COLO829 (cell line): ENCODE results near the gene CETP.
A peak's percentile ranks its signal among the peaks of the same experiment; 100 is the strongest.
"Not testable (repeated sequence)": the region's sequence is repeated elsewhere in the genome, so short reads cannot be mapped to it uniquely, and the experiment has no call there.

Source experiments
- DNase-seq: peaks from one replicate; pipeline ENCODE4 v3.0.0; 2012; ENCODE audit warnings: low spot score

Gene CETP

DNA sequence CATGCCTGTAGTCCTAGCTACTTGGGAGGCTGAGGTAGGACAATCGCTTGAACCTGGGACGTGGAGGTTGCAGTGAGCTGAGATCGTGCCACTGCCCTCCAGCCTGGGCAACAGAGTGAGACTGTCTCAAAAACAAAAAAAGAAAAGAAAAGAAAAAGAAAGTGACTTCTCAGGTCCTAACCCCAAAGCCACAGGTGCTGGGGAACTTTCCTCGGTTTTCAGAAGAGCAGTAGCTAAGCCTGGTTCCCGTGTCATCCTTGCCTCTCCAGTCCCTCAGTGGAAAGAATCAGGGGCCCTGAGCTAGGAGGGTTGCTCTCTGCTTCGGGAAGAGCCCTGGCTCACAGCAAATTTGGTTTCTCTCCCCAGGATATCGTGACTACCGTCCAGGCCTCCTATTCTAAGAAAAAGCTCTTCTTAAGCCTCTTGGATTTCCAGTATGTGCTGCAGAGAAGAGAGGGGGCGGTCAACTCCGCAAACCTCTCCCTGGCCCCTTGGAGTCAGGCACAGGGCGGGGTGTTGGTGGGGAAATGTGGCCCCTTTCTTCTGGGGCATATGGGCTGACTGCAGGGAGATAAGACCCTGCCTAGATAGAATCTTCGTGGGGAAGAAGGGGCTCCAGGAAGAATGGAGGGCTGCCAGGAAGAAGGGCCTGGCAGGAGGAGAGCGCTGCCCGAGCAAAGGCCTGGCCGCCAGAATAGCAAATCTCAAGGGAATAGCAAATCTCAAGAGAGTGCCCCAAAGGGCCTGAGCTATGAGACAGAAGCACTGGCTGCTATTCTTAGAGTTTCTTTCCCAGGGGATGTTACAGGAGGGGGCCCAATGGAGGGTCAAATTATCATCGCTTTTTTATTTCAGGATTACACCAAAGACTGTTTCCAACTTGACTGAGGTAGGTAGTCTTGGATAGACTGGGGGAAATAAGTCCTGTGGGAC lies 19.3 kb downstream of the CETP start:
- DNase-seq = no peak

DNA sequence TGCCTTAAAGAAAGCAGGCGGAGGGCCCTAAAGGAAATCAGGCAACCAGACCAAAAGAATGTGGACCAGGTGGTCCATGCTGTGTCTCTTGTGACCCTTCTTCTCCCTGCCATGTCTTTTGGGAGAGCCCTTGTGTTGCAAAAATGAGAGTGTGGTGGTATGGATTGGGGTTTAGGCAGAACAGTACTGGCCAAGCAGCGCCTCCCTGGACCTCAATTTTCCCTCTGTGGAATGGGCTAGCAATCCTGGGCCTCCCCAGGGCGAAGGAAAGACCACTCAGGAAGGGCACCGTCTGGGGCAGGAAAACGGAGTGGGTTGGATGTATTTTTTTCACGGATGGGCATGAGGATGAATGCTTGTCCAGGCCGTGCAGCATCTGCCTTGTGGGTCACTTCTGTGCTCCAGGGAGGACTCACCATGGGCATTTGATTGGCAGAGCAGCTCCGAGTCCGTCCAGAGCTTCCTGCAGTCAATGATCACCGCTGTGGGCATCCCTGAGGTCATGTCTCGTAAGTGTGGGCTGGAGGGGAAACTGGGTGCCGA lies 20.1 kb downstream of the CETP start:
- DNase-seq = no peak

DNA sequence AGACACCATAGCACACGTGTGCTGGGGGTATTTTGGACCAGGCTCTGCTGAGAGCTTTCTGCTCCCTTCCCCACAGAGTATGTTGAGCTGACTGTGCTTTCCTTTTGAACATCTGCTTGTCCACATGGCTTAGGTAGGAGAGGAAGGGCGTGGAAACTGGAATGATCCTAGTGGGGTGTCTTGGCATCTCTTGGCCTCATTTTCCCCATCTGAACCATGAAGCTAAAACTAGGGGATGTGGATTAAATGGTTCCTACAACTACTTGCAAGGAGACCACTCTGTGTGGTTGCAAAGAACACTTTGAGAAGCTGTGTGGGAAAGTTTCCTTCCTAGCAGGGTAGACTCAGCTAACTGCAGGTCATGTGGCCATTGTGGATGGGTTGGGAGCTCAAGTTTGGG lies 20.9 kb downstream of the CETP start:
- DNase-seq = no peak

GRCh38 chr16:56983211-56983751 lies 21.5 kb downstream of the CETP start:
- no peak for DNase-seq

DNA sequence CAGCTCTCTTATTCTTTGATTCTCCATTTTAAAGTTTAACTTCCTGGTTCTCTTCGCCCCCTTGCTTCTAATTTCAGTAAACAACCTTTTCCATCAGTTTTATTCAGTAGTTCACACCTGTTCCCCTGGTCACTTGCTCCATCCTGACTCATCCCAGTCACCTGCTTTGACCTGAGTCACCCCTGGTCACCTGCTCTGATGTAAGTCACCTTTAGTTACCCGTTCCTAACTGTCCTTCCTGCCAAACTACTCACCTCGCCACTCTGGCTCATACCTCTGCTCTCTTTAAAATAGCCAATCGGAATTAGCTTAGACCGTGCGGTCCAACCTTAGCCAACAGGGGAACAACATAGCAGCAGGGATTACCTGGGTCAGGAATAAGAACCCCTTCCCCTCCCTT lies 22.9 kb downstream of the CETP start:
- DNase-seq = no peak

DNA sequence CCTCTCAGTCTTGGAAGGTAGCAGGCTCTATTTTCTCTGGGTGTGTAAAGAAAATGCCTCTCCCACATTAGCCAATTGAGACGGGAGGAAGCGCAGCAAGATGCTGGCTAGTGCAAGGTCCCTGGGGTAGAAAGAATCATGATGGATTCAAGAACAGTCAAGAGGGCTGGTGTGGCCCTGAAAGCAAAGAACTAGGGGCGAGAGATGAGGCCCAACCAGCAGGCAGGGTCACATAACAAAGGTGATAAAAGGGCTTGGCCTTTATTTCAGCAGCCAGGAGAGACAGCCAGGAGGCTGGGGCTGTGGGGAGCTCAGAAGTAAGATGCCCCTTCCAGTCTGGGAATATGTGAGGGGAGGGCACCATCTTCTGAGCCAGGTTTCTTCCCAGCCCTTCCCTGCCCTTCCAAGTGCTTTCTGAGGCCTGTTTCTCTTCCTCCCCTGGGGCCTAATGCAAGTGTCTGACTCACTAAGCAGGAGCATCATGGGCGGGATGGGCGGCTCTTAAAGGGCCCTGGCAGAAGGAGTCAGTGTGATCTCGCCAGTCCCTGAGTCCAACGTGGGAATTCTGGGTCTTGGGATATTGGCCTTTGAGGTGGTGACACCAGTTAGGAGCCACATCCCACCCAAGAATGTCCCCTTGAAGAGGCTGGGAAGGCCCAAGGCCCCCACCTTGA lies 23.7 kb downstream of the CETP start:
- peak; percentile 88 for DNase-seq

- no peak for DNase-seq
These were observed 24.2 kb downstream of the CETP start for GRCh38 chr16:56985962-56986360.

GRCh38 chr16:56986361-56986760 lies 24.6 kb downstream of the CETP start:
- no peak for DNase-seq

DNA sequence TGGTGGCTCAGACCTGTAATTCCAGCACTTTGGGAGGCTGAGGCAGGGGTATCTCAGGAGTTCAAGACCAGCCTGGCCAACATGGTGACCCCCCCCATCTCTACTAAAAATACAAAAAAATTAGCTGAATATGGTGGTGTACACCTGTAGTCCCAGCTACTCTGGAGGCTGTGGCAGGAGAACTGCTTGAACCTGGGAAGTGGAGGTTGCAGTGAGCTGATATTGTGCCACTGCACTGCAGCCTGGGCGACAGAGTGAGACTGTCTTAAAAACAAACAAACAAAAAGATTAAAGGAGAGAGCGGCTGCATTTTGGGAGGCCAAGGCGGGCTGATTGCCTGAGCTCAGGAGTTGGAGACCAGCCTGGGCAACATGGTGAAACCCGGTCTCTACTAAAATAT lies 25.2 kb downstream of the CETP start:
- DNase-seq = not testable (repeated sequence)

- DNase-seq = no peak
These were observed 25.9 kb downstream of the CETP start for GRCh38 chr16:56987692-56988091.

DNA sequence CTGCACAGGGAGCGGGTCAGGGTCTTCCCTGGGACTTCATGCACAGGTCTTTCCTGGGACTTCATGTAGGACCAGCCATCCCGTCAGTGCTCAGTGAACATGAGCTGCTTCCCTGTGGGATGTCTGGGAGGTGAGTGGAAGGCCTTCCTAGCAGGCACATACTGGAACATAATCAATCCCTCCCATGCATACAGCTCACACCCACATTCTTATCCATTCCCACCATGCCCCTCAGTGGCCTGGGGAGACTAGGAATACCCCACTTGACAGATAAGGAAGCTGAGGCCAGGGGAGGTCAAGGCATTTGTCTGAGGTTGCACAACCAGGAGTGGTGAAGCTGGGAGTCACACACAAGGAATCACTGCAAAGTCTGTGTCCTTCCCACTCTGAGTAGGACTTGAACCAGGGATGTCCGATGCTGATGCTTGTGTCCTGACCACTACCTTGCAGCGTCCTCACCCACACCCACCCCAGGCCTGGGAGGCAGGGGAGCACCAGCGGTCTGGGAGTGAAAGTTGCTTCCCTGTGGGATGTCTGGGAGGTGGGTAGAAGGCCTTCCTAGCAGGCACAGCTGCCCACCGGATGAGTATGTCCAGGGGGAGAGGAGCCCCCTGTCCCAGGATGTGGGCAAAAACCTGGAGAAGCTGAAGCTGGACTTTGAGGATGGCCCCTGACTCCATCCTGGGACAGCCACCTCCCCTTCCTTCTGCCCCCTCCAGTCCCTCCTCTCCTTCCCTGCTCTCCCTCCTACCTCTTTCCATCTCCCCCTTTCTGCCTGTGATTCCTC lies 26.6 kb downstream of the CETP start:
- DNase-seq = no peak

DNA sequence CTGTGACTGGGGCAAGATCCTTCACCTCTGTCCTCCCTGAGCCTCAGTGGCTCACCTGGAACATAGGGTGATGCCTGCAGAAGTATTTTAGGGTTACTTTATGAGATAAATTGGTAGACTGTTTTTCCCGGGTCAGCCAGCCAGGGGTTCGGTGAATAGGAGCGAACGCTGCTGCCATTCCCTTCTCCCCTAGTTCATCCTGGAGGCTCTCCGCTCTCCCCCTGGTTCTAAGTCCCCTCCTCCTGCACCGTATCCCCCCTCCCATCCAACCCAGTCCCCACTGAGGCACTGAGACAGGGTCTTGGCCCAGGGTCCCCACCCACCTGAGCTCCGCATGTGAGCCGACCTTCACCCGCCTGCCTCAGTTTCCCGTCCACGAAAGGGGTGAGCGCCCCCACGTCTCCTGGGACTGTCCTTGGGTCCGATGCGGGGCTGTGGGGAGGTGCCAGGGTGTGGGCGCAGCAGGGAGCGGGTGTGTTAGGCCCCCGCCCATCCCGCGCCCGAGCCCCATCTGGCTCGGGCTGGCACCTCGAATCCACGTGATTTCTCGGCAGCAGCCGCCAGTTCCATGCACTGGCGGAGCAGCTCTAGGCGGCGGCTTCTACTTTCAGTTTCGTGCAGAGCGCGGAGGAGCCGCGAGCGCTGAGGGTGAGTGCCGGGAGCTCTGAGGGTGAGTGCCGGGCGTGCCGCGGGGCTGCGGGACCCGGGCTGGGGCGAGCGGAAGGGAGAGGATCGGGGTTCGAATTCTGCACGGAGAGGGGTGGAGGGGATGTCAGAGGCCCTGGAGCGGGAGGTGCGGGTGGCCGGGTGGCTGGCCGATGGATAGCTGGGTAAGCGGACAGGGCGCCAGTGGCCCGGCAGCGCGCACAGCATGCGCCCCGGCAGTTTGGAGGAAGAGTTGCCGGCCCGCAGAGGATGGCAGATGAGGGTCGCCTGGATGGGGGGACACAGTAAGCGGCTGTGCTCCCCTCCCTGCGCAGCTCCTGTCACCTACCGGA lies 27.5 kb downstream of the CETP start, which contains the start of gene NLRC5:
Gene NLRC5 (plus strand): TSS at position 610 of the 998 bp plus-strand sequence. CDS start 31,156 bp downstream, outside the sequence.
- DNase-seq = peak; percentile 71

- DNase-seq = no peak
These were observed 28.2 kb downstream of the CETP start for GRCh38 chr16:56989988-56990387.

GRCh38 chr16:56990407-56991286 lies 28.9 kb downstream of the CETP start:
- no peak for DNase-seq

GRCh38 chr16:56992431-56992830 lies 30.7 kb downstream of the CETP start:
- DNase-seq = not testable (repeated sequence)

DNA sequence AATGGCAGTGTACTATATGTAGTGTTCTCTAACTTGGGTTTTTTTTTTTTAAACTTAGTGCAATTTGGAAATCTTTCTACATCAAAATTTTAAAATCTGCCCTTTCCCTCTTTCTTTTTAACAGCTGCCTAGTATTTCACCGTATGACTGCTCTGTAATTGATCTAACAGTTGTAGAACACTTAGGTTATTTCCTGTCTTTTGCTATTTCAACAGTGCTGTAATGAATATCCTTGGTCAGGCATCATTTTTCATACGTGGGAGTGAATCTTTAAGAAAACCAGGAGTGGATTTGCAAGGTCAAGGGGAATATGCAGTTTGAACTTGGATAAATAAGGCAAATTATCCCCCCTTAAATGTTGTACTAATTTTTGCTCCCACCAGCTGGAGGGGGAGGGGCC lies 31.5 kb downstream of the CETP start:
- DNase-seq = no peak

- DNase-seq = no peak
These were observed 32.6 kb downstream of the CETP start for GRCh38 chr16:56994311-56994710.

GRCh38 chr16:56995136-56995805 lies 33.5 kb downstream of the CETP start:
- DNase-seq = no peak

DNA sequence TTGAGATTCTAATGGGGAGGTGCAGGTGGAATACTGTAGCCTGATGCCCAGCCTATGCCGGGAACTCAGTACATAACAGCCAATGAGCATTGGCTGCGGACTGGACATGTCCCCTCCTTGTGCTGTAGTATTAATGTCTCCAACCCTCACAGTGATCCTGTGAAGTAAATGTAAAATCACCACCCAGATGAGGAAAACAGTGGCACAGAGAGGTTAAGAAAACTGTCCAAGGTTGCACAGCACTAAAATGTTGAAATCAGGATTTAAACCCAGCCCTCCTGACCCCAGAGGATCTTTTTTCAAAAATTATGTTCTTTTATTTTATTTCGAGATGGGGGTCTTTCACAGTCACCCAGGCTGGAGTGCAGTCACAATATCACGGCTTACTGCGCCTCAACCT lies 35.5 kb downstream of the CETP start:
- DNase-seq = no peak
